WTC11 (cell line): Measurements from ENCODE around the gene AQP1.

Experiments used
- CBFB ChIP-seq: sonication (generic); formaldehyde crosslinking; IDR thresholded peaks from 2 replicates; pipeline ENCODE4 v1.8.1; 2022; ENCODE audit warnings: mild to moderate bottlenecking, low read depth, missing genetic modification reagents
- CREB1 ChIP-seq: sonication (generic); formaldehyde crosslinking; IDR thresholded peaks from 2 replicates; pipeline ENCODE4 v1.8.0; 2023; ENCODE audit warnings: mild to moderate bottlenecking, missing genetic modification reagents
- FOXK1 ChIP-seq: sonication (generic); formaldehyde crosslinking; IDR thresholded peaks from 2 replicates; pipeline ENCODE4 v1.8.0; 2022; ENCODE audit warnings: mild to moderate bottlenecking, moderate library complexity, missing genetic modification reagents
- HMGA2 ChIP-seq: fragments of 250-450 bp; sonication (Bioruptor Pico); IDR thresholded peaks from 2 replicates; pipeline ENCODE4 v1.4.0; 2021; ENCODE audit warnings: mild to moderate bottlenecking, moderate library complexity
- NFATC4 ChIP-seq: fragments of 250-450 bp; sonication (Bioruptor Pico); IDR thresholded peaks from 2 replicates; pipeline ENCODE4 v1.9.0; 2021; ENCODE audit warnings: mild to moderate bottlenecking
- SP1 ChIP-seq: sonication (generic); formaldehyde crosslinking; conservative IDR thresholded peaks from 2 replicates; pipeline ENCODE4 v1.8.1; 2022; ENCODE audit warnings: missing genetic modification reagents
- ZNF138 ChIP-seq: sonication (generic); formaldehyde crosslinking; conservative IDR thresholded peaks from 2 replicates; pipeline ENCODE4 v1.8.1; 2022; ENCODE audit warnings: mild to moderate bottlenecking, moderate library complexity, missing genetic modification reagents
- TF ChIP-seq, protein P1 (sequence below): fragments of 200-600 bp; IDR thresholded peaks from 2 replicates; pipeline ENCODE4 v1.8.0; 2022; ENCODE audit warnings: antibody characterized with exemption
- TF ChIP-seq, protein P2 (sequence below): sonication (generic); formaldehyde crosslinking; IDR thresholded peaks from 2 replicates; pipeline ENCODE4 v1.8.0; 2023; ENCODE audit warnings: missing genetic modification reagents
- TF ChIP-seq, protein P3 (sequence below): fragments of 250-450 bp; sonication (Bioruptor Pico); IDR thresholded peaks from 2 replicates; pipeline ENCODE4 v1.9.0; 2021; ENCODE audit warnings: mild to moderate bottlenecking
- TF ChIP-seq, protein P4 (sequence below): sonication (generic); formaldehyde crosslinking; IDR thresholded peaks from 2 replicates; pipeline ENCODE4 v1.8.1; 2023; ENCODE audit warnings: mild to moderate bottlenecking, missing genetic modification reagents, moderate library complexity
- TF ChIP-seq, protein P5 (sequence below): sonication (generic); formaldehyde crosslinking; IDR thresholded peaks from 2 replicates; pipeline ENCODE4 v1.8.1; 2022; ENCODE audit warnings: low read depth, mild to moderate bottlenecking, moderate library complexity, missing genetic modification reagents, borderline replicate concordance
- TF ChIP-seq, protein P6 (sequence below): sonication (generic); formaldehyde crosslinking; IDR thresholded peaks from 2 replicates; pipeline ENCODE4 v1.8.1; 2022; ENCODE audit warnings: mild to moderate bottlenecking, moderate library complexity, missing genetic modification reagents
- TF ChIP-seq, protein P7 (sequence below): sonication (generic); formaldehyde crosslinking; IDR thresholded peaks from 2 replicates; pipeline ENCODE4 v1.8.0; 2022; ENCODE audit warnings: mild to moderate bottlenecking, missing genetic modification reagents

DNA sequence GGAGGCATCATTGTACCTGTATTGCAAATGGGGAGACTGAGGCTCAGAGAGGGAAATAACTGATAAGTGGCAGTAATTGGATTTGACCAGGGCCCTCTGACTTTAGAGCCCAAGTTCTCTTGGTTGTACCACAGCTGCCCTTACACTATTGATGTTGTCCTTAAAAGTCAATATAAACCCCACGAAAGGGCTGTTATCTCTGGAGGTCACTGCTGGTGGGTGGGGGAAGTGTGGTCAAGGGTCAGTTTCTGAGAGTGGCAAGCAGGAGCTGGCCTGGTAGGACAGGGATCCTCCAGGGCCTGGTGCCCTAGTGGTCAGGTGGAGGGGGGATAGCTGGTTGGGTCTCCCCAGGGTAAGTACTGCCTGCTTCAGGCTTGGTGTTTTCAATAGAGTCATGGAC, 44.2 kb upstream of the AQP1 start:
- TF ChIP-seq, protein P1, sequence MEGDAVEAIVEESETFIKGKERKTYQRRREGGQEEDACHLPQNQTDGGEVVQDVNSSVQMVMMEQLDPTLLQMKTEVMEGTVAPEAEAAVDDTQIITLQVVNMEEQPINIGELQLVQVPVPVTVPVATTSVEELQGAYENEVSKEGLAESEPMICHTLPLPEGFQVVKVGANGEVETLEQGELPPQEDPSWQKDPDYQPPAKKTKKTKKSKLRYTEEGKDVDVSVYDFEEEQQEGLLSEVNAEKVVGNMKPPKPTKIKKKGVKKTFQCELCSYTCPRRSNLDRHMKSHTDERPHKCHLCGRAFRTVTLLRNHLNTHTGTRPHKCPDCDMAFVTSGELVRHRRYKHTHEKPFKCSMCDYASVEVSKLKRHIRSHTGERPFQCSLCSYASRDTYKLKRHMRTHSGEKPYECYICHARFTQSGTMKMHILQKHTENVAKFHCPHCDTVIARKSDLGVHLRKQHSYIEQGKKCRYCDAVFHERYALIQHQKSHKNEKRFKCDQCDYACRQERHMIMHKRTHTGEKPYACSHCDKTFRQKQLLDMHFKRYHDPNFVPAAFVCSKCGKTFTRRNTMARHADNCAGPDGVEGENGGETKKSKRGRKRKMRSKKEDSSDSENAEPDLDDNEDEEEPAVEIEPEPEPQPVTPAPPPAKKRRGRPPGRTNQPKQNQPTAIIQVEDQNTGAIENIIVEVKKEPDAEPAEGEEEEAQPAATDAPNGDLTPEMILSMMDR, result no peak
- TF ChIP-seq, protein P2, sequence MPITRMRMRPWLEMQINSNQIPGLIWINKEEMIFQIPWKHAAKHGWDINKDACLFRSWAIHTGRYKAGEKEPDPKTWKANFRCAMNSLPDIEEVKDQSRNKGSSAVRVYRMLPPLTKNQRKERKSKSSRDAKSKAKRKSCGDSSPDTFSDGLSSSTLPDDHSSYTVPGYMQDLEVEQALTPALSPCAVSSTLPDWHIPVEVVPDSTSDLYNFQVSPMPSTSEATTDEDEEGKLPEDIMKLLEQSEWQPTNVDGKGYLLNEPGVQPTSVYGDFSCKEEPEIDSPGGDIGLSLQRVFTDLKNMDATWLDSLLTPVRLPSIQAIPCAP, result no peak
- TF ChIP-seq CBFB (no peak), FOXK1 (CRISPR knock-in tag) (no peak), CREB1 (CRISPR knock-in tag) (no peak), NFATC4 (CRISPR knock-in tag) (no peak), SP1 (CRISPR knock-in tag) (no peak), HMGA2 (no peak), ZNF138 (CRISPR knock-in tag) (no peak)
- TF ChIP-seq, protein P3, sequence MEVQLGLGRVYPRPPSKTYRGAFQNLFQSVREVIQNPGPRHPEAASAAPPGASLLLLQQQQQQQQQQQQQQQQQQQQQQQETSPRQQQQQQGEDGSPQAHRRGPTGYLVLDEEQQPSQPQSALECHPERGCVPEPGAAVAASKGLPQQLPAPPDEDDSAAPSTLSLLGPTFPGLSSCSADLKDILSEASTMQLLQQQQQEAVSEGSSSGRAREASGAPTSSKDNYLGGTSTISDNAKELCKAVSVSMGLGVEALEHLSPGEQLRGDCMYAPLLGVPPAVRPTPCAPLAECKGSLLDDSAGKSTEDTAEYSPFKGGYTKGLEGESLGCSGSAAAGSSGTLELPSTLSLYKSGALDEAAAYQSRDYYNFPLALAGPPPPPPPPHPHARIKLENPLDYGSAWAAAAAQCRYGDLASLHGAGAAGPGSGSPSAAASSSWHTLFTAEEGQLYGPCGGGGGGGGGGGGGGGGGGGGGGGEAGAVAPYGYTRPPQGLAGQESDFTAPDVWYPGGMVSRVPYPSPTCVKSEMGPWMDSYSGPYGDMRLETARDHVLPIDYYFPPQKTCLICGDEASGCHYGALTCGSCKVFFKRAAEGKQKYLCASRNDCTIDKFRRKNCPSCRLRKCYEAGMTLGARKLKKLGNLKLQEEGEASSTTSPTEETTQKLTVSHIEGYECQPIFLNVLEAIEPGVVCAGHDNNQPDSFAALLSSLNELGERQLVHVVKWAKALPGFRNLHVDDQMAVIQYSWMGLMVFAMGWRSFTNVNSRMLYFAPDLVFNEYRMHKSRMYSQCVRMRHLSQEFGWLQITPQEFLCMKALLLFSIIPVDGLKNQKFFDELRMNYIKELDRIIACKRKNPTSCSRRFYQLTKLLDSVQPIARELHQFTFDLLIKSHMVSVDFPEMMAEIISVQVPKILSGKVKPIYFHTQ (CRISPR knock-in tag), result no peak
- TF ChIP-seq, protein P4, sequence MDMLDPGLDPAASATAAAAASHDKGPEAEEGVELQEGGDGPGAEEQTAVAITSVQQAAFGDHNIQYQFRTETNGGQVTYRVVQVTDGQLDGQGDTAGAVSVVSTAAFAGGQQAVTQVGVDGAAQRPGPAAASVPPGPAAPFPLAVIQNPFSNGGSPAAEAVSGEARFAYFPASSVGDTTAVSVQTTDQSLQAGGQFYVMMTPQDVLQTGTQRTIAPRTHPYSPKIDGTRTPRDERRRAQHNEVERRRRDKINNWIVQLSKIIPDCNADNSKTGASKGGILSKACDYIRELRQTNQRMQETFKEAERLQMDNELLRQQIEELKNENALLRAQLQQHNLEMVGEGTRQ (CRISPR knock-in tag), result no peak
- TF ChIP-seq, protein P5, sequence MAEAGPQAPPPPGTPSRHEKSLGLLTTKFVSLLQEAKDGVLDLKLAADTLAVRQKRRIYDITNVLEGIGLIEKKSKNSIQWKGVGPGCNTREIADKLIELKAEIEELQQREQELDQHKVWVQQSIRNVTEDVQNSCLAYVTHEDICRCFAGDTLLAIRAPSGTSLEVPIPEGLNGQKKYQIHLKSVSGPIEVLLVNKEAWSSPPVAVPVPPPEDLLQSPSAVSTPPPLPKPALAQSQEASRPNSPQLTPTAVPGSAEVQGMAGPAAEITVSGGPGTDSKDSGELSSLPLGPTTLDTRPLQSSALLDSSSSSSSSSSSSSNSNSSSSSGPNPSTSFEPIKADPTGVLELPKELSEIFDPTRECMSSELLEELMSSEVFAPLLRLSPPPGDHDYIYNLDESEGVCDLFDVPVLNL (CRISPR knock-in tag), result no peak
- TF ChIP-seq, protein P6, sequence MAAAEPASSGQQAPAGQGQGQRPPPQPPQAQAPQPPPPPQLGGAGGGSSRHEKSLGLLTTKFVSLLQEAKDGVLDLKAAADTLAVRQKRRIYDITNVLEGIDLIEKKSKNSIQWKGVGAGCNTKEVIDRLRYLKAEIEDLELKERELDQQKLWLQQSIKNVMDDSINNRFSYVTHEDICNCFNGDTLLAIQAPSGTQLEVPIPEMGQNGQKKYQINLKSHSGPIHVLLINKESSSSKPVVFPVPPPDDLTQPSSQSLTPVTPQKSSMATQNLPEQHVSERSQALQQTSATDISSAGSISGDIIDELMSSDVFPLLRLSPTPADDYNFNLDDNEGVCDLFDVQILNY (CRISPR knock-in tag), result no peak
- TF ChIP-seq, protein P7, sequence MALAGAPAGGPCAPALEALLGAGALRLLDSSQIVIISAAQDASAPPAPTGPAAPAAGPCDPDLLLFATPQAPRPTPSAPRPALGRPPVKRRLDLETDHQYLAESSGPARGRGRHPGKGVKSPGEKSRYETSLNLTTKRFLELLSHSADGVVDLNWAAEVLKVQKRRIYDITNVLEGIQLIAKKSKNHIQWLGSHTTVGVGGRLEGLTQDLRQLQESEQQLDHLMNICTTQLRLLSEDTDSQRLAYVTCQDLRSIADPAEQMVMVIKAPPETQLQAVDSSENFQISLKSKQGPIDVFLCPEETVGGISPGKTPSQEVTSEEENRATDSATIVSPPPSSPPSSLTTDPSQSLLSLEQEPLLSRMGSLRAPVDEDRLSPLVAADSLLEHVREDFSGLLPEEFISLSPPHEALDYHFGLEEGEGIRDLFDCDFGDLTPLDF (CRISPR knock-in tag), result no peak
